Natural killer cell treated with Interleukin-12 subunit alpha and Interleukin-12 subunit beta and Interleukin-15 and Interleukin-18, amount 100 ng/mL, for 72 hours (primary cell): ENCODE data around the gene AS3MT. TPM values are rescaled to one million over a fixed set of nuclear protein-coding genes. Genes with fewer than 3 reads are reported as not detected.
"Not testable (repeated sequence)": the region's sequence is repeated elsewhere in the genome, so short reads cannot be mapped to it uniquely, and the experiment has no call there.

Experiments used
- ATAC-seq, 2 donors: fragments of 150-1000 bp; cut with Tn5 transposase in 1 of 2; sonication (Bioruptor Pico), chemical (Tn5 transposase) in 1 of 2; 2 replicates each; pipeline ENCODE4 v1.10.0; 2021
- DNase-seq: peaks from one replicate; pipeline ENCODE4 v3.0.0; 2022; ENCODE audit warnings: low spot score
- H3K27ac Mint-ChIP-seq, 2 donors: 1 replicate in 1 of 2; 2 replicates in 1 of 2; pipeline ENCODE4 v1.8.0; 2022; ENCODE audit warnings: mixed read lengths in 2 of 2, mild to moderate bottlenecking in 1 of 2, moderate library complexity in 1 of 2
- H3K27me3 Mint-ChIP-seq, 2 donors: 1 replicate in 1 of 2; 2 replicates in 1 of 2; pipeline ENCODE4 v1.8.0; 2022; ENCODE audit warnings: mixed read lengths in 2 of 2
- H3K36me3 Mint-ChIP-seq: one replicate; pipeline ENCODE4 v1.8.0; 2022; ENCODE audit warnings: mixed read lengths
- H3K4me1 Mint-ChIP-seq, 2 donors: 1 replicate in 1 of 2; 2 replicates in 1 of 2; pipeline ENCODE4 v1.8.0; 2022; ENCODE audit warnings: low read depth in 2 of 2, mixed read lengths in 2 of 2, mild to moderate bottlenecking in 1 of 2
- H3K4me3 Mint-ChIP-seq: one replicate; pipeline ENCODE4 v1.8.0; 2022; ENCODE audit warnings: mixed read lengths
- H3K9me3 Mint-ChIP-seq: 2 replicates; pipeline ENCODE4 v1.8.0; 2022; ENCODE audit warnings: mixed read lengths
- total RNA-seq, 2 donors: library from RNA; stranded (reverse); gene quantifications; one replicate each; pipeline ENCODE4 v1.2.3, GENCODE V29; 2022

Gene AS3MT
- total RNA-seq, 2 donors from 2014 or later: 0.43 TPM; not detected in 1

DNA sequence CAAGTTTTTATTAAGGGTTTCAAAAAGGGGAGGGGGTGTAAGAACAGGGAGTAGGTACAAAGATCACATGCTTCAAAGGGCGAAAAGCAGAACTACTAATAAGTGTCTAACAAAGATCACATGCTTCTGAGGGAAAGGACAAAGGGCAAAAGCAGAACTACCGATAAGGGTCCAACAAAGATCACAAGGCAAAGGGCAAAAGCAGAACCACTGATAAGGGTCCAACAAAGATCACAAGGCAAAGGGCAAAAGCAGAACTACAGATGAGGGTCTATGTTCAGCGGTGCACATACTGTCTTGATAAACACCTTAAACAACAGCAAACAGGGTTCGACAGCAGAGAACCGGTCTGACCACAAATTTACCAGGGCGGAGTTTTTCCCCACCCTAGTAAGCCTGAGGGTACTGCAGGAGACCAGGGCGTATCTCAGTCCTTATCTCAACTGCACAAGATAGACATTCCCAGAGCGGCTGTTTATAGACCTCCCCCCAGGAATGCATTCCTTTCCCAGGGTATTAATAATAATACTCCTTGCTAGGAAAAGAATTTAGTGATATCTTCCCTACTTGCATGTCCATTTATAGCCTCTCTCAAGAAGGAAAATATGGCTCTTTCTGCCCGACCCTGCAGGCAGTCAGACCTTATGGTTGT lies 30.9 kb upstream of the AS3MT start:
- Mint-ChIP-seq H3K27me3 (peaks cover 26 to 36% of the 10 kb centered on the region in 2 donors), H3K27ac (peak overlapping the region in 1 of 2 donors; percentile 12)
- not testable (repeated sequence) for H3K4me3 Mint-ChIP-seq, H3K4me1 Mint-ChIP-seq, ATAC-seq, H3K9me3 Mint-ChIP-seq, DNase-seq, H3K36me3 Mint-ChIP-seq

DNA sequence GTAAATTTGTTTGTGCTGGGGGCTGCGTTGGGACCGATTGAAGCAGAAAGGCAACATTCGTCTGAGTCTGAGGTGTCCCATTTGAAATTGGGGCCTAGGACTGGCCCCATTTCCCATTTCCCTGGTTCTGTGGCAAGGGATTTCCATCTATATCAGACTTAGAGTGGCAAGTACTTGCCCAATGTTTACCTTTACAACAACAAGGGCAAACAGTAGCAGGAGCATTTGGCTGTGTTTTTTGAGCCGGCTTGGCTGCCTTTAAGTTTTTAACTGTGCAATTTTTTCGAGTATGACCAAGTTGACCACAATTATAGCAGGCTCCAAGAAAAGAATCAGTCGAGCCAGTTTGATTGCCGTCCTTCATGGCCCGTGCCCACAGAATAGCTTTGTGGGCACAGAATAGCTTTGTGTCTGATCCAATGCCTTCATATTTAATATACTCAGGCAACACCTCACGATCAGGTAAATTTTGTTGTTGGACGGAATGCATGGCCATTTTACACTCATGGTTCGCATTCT lies 27.4 kb upstream of the AS3MT start:
- H3K4me1 Mint-ChIP-seq: no peaks in the 10 kb centered on the region
- H3K9me3 Mint-ChIP-seq: no peaks in the 10 kb centered on the region
- H3K4me3 Mint-ChIP-seq: no peak overlapping the region
- ATAC-seq (no peak), DNase-seq (no peak)
- peaks cover 30 to 36% of the 10 kb centered on the region in 2 donors for H3K27me3 Mint-ChIP-seq
- no peak overlapping the region for H3K27ac Mint-ChIP-seq
- no peaks in the 10 kb centered on the region for H3K36me3 Mint-ChIP-seq

DNA sequence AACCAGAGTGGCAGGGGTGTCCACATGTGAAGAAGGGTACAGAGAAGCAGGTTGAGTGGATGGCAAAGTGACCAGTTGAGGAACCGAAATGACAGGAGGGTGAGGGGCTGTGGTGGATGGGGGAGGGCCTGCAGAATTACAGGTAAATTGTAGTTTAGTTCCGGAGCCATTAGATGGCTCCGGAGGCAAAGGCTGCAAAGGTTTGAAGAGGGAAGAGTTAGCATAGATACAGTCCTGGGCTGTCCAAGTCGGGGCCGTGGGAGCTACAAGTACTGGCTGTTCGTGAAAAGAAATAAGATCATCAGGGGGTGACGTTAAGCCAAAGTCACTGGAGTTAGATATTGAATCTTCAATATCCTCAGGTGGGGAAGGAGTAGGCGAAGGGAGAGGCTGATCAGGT lies 26.1 kb upstream of the AS3MT start:
- DNase-seq, H3K27ac Mint-ChIP-seq, H3K36me3 Mint-ChIP-seq, ATAC-seq, H3K9me3 Mint-ChIP-seq, H3K4me1 Mint-ChIP-seq, H3K4me3 Mint-ChIP-seq: not testable (repeated sequence)
- H3K27me3 Mint-ChIP-seq: peaks cover 30 to 36% of the 10 kb centered on the region in 2 donors

DNA sequence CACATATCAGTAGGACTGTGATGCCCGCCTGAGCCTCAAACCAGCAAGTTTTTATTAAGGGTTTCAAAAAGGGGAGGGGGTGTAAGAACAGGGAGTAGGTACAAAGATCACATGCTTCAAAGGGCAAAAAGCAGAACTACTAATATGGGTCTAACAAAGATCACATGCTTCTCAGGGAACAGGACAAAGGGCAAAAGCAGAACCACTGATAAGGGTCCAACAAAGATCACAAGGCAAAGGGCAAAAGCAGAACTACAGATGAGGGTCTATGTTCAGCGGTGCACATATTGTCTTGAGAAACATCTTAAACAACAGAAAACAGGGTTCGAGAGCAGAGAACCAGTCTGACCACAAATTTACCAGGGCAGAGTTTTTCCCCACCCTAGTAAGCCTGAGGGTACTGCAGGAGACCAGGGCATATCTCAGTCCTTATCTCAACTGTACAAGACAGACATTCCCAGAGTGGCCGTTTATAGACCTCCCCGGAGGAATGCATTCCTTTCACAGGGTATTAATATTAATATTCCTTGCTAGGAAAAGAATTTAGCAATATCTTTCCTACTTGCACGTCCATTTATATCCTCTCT lies 25.0 kb upstream of the AS3MT start:
- H3K36me3 Mint-ChIP-seq, H3K4me3 Mint-ChIP-seq, H3K27ac Mint-ChIP-seq, ATAC-seq, H3K9me3 Mint-ChIP-seq, H3K4me1 Mint-ChIP-seq, DNase-seq: not testable (repeated sequence)
- H3K27me3 Mint-ChIP-seq: peaks cover 27 to 31% of the 10 kb centered on the region in 2 donors

DNA sequence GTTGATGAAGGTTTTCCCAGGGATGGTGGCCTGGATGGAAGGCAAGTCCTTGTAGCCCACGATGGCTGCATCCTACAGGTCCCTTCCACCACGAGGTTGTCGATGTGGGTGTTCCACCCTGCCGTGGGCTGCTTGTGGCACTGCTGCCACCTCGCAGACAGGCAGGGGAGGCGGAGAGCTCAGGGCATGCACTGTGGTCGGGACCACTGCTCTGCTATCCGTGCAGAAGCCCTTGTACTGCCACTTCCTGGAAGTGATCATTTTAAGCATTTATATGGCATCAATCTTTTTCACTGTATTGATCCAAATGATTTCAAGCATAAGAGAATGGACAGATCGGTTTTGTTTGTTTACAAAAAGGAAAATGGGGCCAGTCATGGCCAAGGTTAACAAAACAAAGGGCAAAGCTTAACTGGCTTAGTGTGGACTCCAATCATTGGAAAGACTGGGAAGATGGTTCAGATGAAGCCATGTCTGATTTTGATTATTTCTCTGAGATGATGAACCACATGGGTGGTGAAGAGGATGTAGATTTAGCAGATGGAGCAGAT lies 23.8 kb upstream of the AS3MT start:
- Mint-ChIP-seq H3K27ac (no peak overlapping the region), H3K4me3 (no peak overlapping the region), H3K4me1 (no peaks in the 10 kb centered on the region), H3K36me3 (no peaks in the 10 kb centered on the region), H3K27me3 (peaks cover 20% of the 10 kb centered on the region in 2 donors), H3K9me3 (no peaks in the 10 kb centered on the region)
- ATAC-seq (no peak), DNase-seq (no peak)

DNA sequence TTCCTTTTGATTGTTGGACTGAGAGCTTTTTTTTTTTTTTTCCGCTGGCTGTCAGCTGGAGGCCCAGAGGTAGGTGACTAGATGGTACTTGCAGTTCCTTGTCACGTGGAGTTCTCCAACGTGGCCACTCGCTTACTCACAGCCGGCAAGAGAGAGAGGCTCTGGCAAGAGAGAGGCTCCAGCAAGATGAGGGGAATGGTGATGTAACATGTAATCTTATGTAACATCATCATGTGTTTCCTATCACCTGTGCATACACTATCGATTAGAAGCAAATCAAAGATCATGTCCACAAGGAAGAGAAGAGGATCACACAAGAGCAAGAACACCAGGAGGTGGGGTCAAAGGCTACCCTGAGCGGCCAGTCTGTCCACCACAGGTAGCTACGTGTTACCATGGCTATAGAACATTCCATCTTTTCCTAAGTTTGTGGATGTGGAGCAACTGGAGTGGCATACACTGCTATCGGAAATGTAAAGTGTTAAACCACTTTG lies 19.2 kb upstream of the AS3MT start:
- Mint-ChIP-seq H3K36me3 (no peaks in the 10 kb centered on the region), H3K4me3 (no peak overlapping the region)

DNA sequence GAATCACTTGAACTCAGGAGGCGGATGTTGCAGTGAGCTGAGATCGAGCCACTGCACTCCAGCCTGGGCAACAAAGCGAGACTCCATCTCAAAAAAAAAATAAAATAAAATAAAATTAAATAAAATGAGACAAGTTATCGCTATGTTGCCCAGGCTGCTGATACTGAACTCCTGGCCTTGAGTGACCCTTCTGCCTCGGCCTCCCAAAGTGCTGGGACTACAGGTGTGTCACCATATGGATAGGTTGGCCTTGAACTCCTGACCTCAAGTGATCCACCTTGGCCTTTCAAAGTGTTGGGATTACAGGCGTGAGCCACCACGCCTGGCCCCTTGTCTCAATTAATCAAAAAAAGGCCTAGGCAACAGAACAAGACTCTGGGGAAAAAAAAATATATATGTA lies 16.0 kb upstream of the AS3MT start:
- not testable (repeated sequence) for H3K36me3 Mint-ChIP-seq, DNase-seq, H3K4me3 Mint-ChIP-seq, ATAC-seq, H3K9me3 Mint-ChIP-seq, H3K27ac Mint-ChIP-seq, H3K27me3 Mint-ChIP-seq
- peaks cover 13 to 22% of the 10 kb centered on the region in 2 donors for H3K4me1 Mint-ChIP-seq

More for the DNA sequence above, 19.2 kb upstream of the AS3MT start:
- DNase-seq: no peak
- no peak overlapping the region for H3K27ac Mint-ChIP-seq
- H3K9me3 Mint-ChIP-seq: no peaks in the 10 kb centered on the region
- H3K27me3 Mint-ChIP-seq: peaks cover 0 to 4% of the 10 kb centered on the region in 2 donors
- ATAC-seq: no peak
- H3K4me1 Mint-ChIP-seq: peaks cover 8 to 9% of the 10 kb centered on the region in 2 donors

DNA sequence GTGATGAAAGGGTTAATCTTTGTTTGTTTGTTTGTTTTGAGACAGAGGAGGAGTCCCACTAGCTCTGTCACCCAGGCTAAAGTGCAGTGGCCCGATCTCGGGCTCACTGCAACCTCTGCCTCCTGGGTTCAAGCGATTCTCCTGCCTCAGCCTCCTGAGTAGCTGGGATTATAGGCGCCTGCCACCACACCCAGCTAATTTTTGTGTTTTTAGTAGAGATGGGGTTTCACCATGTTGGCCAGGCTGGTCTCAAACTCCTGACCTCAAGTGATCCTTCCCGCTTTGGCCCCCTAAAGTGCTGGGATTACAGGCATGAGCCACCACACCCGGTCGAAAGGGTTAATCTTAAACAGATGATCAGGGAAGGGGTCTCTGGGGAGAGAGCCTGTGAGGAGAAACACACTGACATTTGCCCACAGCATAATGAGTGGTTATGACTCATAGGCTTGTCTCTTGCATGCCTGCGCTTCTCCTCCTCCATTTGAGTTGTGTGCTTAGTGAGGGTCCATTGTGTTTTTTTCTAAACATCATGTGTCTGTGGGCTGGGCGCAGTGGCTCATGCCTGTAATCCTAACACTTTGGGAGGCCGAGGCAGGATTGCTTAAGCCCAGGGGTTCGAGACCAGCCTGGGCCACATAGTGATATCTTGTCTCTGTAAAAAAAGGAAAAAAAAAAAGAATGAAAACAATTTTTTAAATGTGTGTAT lies 13.4 kb upstream of the AS3MT start:
- not testable (repeated sequence) for H3K27me3 Mint-ChIP-seq, DNase-seq, H3K9me3 Mint-ChIP-seq, ATAC-seq, H3K27ac Mint-ChIP-seq, H3K36me3 Mint-ChIP-seq
- peak overlapping the region; percentile 53 for H3K4me3 Mint-ChIP-seq
- peaks cover 16 to 22% of the 10 kb centered on the region in 2 donors for H3K4me1 Mint-ChIP-seq

DNA sequence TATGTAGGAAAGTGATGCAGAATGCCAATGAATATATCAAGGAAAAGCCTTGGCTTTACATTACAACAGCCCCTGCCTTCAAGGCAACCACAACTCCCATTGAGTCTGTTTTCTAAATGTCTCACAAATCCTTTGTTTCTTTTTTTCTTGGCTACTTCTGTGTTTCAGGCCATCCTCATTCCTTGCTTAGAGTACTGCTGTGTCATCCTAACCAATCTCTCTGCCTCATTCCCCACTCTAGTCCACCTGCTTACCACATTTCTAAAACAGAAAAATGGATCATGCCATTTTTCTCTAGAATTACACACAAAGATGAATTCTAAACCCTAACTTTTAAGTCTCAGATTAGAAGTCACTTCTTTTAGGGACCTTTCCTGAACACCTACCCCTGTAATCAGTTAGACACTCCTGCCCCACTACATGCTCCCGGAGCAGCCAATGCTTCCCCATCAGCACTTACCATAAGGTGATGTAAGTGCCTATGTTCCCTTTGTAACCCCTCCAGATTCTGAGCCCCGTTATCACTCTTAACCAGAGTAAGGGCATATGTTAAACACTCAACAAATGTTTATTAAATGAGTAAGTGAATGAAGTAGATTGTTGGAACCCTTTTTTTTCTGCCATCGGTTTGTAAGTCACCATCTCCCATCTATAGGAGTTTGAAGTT lies 12.4 kb upstream of the AS3MT start:
- Mint-ChIP-seq H3K27me3 (no peaks in the 10 kb centered on the region), H3K27ac (no peak overlapping the region), H3K9me3 (no peaks in the 10 kb centered on the region), H3K4me3 (peak overlapping the region; percentile 9), H3K4me1 (peaks cover 16 to 22% of the 10 kb centered on the region in 2 donors), H3K36me3 (no peaks in the 10 kb centered on the region)
- DNase-seq (no peak), ATAC-seq (no peak)

DNA sequence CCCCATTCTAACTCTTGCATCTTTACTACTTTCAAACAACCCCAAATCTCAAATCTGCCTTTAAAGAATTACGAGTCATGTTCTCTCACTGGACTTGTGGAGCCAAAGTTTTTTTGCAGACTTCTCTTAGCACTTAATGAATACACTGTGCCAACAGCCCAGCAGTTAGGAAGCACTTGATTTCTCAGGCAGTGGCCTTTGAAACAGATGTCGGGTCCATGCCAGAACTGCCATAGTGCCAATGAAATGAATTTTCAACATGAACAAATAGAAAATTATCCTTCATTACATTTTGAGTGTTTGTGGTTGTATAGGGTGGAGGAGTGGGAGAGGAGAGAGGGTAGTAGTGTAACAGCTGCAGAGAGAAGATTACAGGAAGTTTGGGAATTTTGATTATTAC lies 9.4 kb upstream of the AS3MT start:
- no peak overlapping the region for H3K27ac Mint-ChIP-seq
- H3K36me3 Mint-ChIP-seq: peaks cover 5% of the 10 kb centered on the region
- H3K4me3 Mint-ChIP-seq: no peak overlapping the region
- ATAC-seq (no peak), DNase-seq (no peak)
- peaks cover 8 to 14% of the 10 kb centered on the region in 2 donors for H3K4me1 Mint-ChIP-seq
- no peaks in the 10 kb centered on the region for H3K9me3 Mint-ChIP-seq
- H3K27me3 Mint-ChIP-seq: no peaks in the 10 kb centered on the region

DNA sequence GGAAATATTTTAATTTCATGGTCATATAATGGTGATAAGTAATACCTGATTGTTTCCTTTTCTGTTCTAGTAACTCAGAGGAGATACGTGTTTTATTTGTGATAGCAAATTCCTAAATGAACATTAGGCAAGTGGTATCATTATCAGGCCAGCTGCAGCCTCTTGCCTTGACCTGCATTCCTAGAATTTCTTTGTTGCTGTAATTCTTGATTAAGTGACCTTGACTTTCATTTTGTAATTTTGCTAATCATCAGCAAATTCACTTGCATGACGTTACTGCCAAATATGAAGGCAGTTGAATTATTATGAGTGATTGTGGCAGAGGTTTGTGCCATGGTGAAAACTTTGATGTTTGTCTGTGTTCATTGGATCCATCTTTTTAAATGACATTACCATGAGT lies 5.6 kb upstream of the AS3MT start:
- Mint-ChIP-seq H3K4me1 (peaks cover 0 to 3% of the 10 kb centered on the region in 2 donors), H3K27me3 (peaks cover under 1% of the 10 kb centered on the region in 2 donors), H3K9me3 (no peaks in the 10 kb centered on the region), H3K36me3 (peaks cover 5% of the 10 kb centered on the region), H3K4me3 (no peak overlapping the region), H3K27ac (no peak overlapping the region)
- ATAC-seq (no peak), DNase-seq (no peak)

DNA sequence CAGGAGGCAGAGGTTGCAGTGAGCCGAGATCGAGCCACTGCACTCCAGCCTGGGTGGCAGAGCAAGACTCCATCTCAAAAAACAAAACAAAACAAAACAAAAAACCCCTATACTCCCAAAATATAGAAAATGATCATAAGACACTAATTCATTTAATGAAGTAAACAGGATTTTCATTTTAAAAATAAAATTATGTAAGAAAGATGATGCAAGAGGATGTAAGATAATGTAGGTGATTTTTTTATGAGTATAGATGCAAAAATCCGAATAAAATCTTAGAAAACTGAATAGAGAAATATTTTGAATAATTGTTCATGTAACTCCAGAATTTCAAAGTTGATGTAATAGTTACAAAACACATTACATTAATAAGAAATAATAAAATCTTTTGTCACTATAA lies 3.6 kb upstream of the AS3MT start:
- H3K27ac Mint-ChIP-seq: no peak overlapping the region
- ATAC-seq (no peak), DNase-seq (no peak)
- H3K9me3 Mint-ChIP-seq: no peaks in the 10 kb centered on the region
- no peak overlapping the region for H3K4me3 Mint-ChIP-seq
- peaks cover 16% of the 10 kb centered on the region in 2 donors for H3K27me3 Mint-ChIP-seq
- H3K36me3 Mint-ChIP-seq: peaks cover 5% of the 10 kb centered on the region
- H3K4me1 Mint-ChIP-seq: peaks cover 8 to 15% of the 10 kb centered on the region in 2 donors

DNA sequence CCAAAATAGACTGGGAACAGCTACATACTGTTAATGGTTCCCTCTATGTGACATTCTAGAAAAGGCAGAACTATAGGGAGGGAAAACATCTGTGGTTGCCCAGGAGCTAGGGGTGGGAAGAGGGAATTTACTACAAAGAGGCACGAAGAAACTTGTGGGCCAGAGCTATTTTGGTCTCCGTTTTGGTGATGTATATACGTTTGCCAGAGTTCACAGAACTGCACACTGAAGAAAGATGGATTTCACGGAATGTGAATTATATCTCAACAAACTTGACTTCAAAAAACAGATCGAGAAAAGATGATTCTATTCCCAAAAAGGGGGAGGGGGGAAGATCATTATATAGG lies 386 bp upstream of the AS3MT start:
- Mint-ChIP-seq H3K36me3 (peaks cover 1% of the 10 kb centered on the region), H3K9me3 (no peaks in the 10 kb centered on the region), H3K27ac (no peak overlapping the region), H3K4me3 (peak overlapping the region; percentile 38), H3K27me3 (peaks cover 20 to 28% of the 10 kb centered on the region in 2 donors), H3K4me1 (peaks cover 11 to 17% of the 10 kb centered on the region in 2 donors)
- DNase-seq: no peak
- ATAC-seq: no peak
